DND-41 (cell line): ENCODE results near the gene CDC20.

ENCODE experiments used
- CTCF ChIP-seq: IDR thresholded peaks from 2 replicates; pipeline ENCODE4 v1.5.1; 2012; ENCODE audit warnings: borderline replicate concordance, low read length, moderate library complexity, mild to moderate bottlenecking; ENCODE audit not compliant: poor library complexity, severe bottlenecking; ENCODE audit errors: extremely low read depth
- EZH2 ChIP-seq: IDR thresholded peaks from 3 replicates; pipeline ENCODE4 v1.6.1; 2012; ENCODE audit warnings: borderline replicate concordance, low read depth, mild to moderate bottlenecking, moderate library complexity, low read length, inconsistent platforms; ENCODE audit not compliant: severe bottlenecking

GRCh38 chr1:43367026-43367903 is 8.5 kb downstream of the CDC20 start:
- TF ChIP-seq CTCF: no peak
- no peak for TF ChIP-seq EZH2
